HG02885 (cell line): ENCODE data around the gene ACACB.

ENCODE experiments used
- ATAC-seq: cut with Tn5 transposase; IDR thresholded peaks from one replicate; pipeline ENCODE4 v1.9.1; 2021; ENCODE audit warnings: mild to moderate bottlenecking; ENCODE audit not compliant: unreplicated experiment, poor library complexity

Gene ACACB

DNA sequence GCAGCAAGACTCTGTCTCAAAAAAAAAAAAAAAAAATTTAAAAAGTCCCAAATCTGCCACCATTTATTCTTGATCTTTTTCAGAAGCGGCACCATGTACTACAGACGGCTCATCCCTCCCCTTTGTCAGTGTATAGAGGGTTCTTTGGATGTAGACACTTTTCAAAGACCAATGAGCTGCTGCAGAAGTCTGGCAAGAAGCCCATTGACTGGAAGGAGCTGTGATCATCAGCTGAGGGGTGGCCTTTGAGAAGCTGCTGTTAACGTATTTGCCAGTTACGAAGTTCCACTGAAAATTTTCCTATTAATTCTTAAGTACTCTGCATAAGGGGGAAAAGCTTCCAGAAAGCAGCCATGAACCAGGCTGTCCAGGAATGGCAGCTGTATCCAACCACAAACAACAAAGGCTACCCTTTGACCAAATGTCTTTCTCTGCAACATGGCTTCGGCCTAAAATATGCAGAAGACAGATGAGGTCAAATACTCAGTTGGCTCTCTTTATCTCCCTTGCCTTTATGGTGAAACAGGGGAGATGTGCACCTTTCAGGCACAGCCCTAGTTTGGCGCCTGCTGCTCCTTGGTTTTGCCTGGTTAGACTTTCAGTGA lies 6.5 kb upstream of the ACACB start:
- no peak for ATAC-seq

DNA sequence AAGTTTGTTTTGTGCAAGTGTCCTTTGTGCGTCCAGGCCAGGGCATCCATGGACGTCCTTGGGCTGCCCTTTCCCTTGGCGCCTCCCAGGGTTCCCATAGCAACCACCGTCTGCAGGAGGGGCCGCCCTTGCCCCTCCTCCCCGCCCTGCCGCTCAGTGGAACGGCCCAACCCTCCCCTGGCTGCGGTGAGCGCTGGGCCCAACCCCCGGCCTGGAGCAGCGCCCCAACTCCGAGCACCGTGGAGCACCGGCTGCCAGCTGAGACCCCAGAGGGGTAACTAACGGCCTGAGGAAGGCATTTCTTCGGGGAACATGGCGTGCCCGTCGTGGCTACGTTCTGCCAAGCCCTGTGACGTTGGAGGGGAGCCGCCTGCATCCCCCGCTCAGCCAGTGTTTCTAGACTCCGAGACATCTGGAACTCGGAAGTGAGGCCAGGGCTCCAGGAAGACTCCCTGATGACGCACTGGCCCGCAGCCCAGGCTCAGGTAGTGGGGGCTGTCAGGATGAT lies 5.3 kb upstream of the ACACB start:
- no peak for ATAC-seq

DNA sequence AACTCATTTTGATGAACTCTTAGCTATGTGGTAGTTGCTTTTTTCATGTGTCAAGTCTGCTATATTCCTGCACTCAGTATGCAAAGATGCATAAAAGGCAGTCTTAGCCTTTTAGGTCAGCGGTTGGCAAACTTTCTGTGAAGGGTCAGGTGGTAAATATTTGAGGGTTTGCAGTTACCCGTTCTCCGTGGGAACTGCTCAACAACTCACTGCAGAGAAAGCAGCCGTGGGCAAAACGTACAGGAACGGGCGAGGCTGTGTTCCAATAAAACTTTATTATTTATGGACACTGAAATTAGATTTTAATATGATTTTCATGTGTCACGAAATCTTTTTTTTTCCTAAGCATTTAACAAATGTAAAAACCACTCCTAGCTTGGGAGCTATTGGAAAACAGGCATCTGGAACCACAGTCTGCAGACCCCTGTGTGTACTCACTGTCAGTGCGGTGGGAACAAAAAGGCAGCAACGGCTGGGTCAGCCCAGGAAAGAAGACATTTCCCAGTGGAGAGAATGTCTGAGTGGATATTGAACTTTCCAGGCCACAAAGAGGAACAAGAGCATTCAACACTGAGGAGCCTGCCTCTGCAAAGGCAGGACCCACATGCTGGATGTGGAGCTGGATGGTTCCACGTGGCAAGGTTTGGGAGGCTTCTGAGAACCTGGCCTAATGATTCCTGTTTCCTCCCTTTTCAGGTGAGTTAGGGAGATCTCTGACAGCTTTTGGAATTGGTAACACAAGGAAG lies 3.5 kb upstream of the ACACB start:
- ATAC-seq: no peak

DNA sequence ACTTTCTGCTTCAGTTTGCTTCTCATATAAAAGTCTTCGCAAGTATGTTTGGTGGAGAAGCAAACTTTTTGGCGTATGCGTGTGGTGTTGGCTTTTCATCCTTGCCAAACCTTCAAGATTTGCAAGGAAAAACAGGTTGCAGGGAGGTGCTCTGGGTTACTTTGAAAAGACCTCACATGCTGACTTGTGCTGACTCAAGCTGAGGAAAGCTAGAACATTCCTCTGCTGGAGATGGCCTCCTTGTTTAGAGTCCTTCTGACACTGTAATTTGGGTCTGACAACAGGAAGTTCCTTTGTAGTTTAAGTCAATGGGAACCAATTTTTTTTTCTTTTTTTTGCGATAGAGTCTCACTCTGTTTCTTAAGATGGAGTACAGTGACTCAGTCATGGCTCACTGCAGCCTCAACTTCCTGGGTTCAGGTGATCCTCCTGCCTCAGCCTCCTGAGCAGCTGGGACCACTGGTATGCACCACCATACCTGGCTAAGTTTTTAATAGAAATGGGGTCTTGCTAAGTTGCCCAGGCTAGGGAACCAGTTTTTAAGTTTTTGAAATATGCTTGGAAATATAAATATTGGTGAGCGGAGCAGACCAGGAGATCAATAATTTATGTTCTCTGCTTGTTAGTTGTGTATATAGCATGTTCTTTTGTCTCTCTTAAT lies 2.6 kb upstream of the ACACB start:
- ATAC-seq: no peak

DNA sequence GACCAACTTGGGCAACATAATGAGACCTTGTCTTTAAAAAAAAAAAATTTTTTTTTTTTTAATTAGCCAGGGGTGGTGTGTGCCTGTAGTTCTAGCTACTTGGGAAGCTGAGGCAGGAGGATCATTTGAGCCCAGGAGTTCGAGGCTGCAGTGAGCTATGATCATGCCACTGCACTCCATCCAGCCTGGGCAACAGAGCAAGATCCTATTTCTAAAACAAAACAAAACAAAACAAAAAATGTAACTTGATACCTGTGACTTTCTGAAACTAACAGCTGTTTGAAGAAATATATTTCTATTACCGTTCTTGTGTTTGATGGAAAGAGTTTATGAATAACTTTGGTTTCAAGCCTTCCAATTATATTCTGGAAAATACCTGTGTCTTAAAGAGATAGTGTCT lies 1.7 kb upstream of the ACACB start:
- no peak for ATAC-seq

DNA sequence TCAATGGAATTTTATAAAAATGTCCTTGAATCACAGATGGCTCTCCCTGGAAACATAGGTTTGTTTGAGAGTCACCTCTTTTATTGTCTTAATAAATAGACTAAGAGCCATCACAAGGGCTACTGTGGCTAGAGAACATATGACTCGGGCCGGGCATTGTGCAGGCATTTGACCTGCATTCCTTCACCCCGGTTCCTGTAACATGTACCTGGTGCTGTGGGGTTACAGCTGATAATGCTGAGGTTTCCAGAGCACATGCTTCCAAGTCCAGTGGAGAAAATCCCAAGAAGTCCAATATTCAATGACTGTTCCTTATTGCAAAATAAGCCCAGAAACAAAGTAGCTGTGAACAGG lies 1.0 kb upstream of the ACACB start:
- ATAC-seq: no peak

DNA sequence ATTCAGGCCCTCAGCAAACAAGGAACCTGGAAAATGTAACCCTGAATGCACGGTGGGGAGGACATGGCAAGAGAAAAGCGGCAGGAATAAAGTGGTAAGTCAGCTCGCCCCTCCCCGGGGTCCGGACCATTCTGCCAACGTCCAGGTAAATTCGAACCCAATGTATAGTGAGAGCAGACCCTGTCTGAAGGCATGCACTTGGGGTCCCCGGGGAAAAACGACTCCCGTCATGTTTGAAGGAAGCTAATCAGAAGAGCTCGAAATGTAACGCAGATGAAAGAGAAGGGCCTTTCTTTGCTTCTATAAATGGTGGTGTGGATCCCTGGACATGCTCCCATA lies 193 bp downstream of the ACACB start:
- no peak for ATAC-seq

DNA sequence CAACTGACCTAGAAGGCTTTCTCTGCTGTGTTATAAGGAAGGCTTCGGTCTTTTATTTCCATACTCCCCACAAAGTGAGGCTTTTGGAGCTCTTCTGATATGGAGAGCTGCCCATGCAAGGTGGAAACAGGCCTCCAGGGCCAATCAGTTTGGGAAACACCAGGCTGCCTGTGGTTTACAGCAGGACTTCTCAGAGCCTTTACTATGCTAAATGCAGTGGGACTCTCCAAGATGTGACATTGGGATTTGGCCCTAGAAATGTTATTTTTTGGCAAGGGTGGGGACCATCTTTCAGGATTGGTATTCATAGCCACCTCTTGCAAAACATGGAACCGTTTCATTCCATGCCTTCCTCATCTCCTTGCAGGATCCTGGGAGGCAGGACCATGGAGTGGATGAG lies 3.7 kb downstream of the ACACB start:
- ATAC-seq: no peak

DNA sequence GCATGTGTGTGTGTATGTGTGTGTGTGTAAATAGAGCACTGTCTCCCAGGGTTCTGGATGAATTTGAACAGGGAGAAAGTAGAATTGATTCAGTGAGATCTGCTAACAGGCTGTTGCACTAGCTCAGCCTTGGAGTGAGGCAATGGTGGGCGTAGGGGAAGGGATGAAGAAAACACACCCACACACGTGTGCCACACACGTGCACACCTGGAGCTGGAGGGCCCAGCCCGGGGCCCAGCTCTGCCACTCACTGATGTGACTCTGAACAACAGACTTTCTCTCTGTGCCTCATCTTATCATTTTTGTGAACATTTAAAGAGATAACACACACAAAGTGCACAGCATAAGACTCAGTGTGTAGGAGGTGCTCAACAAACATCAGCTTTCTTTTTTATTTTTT lies 4.2 kb downstream of the ACACB start:
- no peak for ATAC-seq

DNA sequence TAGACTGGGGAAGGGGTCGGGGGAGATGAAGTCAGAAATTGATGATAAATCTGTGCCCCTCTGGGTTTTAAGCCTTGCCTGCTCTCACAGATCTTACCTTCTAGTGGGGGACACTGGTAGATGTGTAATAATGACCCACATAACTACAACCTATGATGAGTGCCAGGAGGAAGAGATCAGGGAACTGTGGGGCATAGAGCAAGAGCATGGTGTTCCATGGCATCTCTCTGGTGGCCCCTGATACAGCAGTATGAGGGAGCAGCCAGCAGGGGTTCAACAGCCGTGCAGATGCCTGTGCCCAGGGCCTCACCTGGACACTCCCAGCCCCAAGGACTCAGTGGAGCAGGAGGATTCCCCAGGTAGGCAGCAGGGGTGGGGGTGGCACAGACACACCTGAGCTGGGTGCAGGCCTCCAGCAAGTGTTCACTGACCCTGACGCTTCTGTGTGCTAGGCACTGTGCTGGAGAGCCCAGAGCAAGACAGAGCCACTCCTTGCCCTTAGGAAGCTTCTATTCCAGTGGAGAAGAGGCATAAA lies 5.0 kb downstream of the ACACB start:
- ATAC-seq: no peak

DNA sequence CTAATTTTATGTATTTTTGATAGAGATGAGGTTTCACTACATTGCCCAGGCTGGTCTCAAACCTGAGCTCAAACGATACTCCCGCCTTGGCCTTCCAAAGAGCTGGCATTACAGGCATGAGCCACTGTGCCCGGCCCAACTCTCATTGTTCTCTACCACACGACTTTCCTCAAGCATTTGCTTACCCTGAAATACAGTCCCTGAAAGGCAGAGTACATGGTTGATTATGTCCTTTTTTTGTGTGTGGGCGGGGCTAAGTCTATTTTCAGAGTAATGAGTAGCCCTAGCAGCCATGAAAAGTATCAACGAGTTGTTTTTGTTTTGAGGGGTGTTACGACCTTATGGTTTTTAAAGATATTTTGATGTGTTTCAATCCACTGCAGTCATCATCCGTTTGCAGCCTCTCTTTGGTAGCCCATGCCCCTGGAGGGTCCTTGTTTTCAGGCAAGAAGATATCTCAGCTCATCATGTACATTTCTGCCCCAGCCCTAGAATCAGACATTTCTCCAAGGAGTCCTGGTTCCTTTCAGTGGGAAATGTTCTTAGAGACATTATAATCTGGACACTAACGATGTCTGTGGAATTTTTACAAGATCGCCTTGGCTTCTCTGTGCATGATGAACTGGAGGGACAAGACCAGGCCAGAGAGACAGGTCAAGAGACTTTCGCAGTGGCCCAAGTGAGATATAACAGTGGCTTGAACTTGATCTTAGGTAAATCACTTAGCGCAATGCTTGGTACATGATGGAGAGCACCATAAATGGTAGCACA lies 8.7 kb downstream of the ACACB start:
- ATAC-seq: no peak

DNA sequence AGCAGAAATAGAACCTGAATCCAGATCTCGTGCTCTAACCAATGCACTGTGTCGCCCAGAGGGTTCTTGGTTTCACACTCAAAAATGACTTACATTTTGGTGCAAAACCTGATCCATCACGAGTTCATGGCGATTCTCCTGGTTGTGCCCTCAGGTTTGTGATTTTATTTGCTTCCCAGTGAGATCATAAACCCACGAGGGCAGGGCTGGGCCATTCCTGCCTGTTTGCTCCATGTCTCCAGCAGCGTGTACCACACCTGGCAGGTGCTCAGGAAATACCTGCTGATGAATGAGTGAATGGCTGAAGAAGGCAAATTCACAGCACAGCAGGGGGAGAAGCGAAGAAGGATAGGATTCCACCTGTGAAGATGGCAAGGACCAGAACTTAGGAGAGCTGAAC lies 9.4 kb downstream of the ACACB start:
- no peak for ATAC-seq

DNA sequence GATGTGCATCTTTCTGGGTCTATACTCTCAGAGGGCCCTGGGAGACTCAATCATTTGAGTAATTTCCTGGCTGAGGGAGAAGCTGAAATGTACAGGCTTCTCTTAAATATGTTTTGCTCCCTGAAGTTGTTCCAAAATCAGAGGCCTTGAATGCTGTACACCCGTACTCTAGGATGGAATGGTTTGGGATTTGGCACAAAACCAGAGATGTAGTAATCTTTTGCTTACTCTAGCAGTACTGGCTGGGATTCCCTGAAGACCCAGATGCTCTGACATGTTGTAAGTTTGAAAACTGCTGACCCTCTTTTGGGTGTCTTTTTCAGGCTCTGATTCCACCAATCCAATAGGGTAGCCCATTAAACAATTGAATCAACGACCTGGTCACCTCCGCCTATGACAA lies 10.4 kb downstream of the ACACB start:
- ATAC-seq: no peak

DNA sequence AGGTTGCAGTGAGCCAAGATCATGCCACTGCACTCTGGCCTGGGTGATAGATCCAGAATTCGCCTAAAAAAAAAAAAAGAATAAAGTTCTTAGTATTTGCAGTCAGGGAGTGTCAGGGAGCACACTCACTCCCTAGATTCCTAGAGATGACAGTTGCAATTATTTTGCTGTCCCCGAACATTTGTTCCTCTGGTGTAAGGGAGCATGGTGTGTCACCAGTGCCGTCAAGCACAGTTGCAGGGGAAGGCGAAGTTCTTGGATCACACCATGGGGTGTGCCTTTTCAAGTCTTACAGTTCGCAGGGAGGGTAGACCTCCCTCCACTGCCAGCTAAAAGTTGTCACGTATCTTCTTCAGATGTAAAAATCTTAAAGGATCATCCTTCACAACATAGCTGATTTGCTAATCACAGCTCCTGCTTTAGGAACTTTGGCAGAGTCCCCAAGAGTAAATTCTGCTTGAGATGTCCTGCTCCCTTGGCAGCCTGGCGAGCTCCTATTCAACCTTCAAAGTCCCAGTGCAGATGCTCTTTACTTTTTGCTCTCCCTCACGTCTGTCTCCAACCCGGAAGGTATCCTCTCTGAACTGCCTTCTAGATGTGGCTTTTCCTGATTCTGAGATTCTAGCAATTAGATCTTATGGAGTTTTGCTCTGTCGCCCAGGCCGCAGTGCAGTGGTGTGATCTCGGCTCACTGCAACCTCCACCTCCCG lies 11.3 kb downstream of the ACACB start:
- no peak for ATAC-seq

DNA sequence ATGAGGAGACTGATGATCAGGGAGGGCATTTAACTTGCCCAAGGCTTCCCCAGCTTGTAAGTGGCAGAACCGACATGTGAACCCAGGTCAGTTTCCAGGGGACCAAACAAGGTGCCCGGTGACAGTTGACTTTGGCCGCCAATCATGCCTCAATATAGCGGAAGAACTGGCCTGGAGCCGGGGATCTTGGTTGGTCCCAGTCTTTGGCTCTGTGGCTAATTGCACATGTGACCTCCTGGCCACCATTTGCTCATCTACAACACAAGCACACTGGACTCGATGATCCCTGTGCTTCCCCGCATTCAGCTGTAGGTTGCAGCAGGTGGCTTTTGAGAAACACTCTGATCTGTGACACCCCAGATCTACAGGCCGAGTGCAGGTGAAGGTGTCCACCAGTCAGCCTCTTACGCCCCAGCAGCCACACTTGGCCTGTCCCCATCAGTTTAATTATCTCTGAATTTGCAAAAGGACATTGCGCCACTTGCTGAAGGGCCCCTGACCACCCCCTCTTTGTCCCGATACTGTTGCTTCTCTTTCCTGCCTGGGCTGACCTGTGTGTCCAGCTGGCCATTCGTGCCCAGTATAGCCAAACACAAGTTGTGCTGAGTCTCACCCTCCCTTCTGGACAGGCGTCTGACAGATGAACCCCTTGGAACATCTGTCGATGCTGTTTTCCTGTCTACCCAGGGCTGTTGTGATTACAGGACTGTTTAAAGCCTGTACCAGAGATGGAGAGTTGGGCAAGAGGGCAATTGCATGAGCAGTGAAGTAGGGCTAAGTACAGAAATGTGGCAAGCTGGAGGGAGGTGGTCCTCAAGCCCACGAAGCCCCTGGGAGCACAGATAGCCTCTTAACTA lies 14.1 kb downstream of the ACACB start:
- no peak for ATAC-seq

DNA sequence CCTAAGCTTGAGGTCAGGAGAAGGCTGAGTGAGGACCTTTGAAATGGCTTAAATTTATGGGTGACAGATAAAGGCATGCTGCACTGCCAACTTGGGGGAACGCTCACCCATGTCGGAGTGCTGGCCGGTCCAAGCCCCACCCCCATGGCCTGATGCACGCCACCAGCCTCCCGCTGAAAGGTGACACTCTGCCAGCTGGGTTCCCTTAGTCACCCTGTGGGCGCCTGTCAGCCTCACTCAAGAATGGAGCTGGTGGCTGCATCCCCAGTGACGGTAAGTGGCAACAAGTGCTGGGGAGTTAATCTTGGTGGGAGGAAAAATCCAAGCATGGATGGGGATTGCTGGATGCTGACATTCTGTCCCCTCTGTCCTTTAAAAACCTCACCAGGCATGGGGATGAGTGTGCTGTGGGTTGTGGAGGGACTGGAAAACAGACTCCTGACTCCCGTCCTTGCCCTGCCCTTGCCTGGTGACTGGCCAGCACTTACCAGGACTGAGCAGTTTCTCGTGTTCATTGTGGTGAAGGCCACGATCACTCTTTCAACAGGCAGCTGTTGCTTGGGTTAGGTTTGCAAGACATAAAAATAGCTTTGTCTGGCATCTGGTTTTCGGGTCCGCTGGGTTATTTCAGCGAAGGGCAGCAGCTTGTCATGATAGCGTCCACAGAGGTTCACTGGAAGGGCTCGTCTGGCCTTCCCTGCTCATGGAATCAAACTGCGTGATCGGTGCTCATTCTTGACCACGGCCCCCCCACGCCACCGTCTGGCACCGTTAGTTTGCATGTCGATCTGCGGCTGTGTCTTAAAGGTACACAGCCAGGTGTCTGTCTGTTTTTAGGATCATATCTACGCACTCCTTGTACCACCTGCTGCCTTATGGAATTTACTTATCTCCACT lies 15.0 kb downstream of the ACACB start:
- no peak for ATAC-seq

DNA sequence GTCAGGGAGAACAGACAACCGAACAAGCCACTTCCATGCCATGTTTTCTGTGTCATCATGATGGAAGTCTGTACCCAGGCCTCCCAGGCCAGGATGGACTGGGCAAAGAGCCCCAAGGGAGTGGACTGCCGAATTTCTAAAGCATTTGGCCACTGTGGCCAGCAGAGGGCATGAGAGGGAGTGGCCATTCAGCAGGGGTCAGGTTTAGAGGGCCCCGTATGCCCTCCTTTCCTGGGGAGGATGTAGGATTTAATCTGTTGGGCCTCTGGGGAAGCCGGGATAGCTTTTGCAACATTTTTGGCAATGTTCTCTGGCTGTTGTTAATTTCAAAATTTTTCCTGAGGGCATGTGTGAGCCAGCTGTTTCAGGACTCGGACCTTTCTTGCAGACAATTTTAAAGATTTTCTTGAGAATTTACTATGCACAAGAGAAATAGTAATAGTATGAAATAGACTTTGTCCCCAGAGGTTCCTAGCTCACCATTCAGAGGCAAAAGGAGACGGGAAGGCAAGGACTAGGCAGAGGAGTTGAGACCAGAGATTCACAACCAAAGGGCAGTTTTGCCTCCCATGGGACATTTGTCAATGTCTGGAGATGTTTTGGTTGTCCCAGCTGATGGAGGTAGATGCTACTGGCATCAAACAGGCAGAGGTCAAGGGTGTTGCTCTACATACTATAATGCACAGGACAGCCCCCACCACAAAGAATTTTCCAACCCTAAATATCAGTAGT lies 18.0 kb downstream of the ACACB start:
- ATAC-seq: no peak

DNA sequence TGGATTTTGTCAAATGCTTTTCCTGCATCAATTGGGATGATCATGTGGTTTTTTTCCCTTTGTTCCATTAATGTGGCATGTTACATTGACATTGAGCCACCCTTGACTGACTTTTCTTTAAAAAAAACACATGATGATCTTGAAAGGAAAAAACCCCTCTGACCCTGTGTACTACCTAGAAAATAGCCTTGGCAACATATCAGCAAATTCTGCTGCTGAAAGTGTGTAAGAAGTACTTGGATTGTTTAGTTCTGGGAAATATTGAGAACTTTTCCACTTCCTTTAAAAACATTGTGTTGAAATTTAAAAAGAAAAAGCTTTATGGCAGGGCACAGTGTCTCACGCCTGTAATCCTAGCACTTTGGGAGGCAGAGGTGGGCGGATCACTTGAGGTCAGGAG lies 20.7 kb downstream of the ACACB start:
- ATAC-seq: no peak
